ENCODE data around the gene SRSF10. TPM values are rescaled to one million over a fixed set of nuclear protein-coding genes. Genes with fewer than 3 reads are reported as not detected.
A peak's percentile ranks its signal among the peaks of the same experiment; 100 is the strongest.
"Not testable (repeated sequence)": the region's sequence is repeated elsewhere in the genome, so short reads cannot be mapped to it uniquely, and the experiment has no call there.

The SRSF10 gene
- total and polyA plus RNA-seq, 2 donors = 106 to 145 TPM

GRCh38 chr1:24018611-24019580 is 38.8 kb upstream of the SRSF10 start:
- peak overlapping the region; percentile 26 for H3K27ac ChIP-seq (ENCODE audit: low read depth in 1 of 2, low read length in 1 of 2)
- 92% methylated on average over 20 of the region's 20 CpGs for WGBS
- no peaks in the 10 kb centered on the region for H3K4me1 ChIP-seq (ENCODE audit: control insufficient read depth in 2 of 2, insufficient read depth in 2 of 2, low read length in 2 of 2)
- H3K27me3 ChIP-seq (ENCODE audit: control insufficient read depth in 2 of 2, insufficient read depth in 1 of 2, low read length in 1 of 2) = no peaks in the 10 kb centered on the region
- DNase-seq (ENCODE audit: low read depth in 6 of 9, low spot score in 9 of 9) = peak in 2 of 9 donors; percentile 5 to 11
- H3K4me3 ChIP-seq (ENCODE audit: low read length in 2 of 2) = no peak overlapping the region
- no peaks in the 10 kb centered on the region for H3K9me3 ChIP-seq (ENCODE audit: control insufficient read depth in 2 of 2, insufficient read depth in 1 of 2, low read length in 1 of 2)
- H3K36me3 ChIP-seq (ENCODE audit: control insufficient read depth in 2 of 2, insufficient read depth in 2 of 2, low read length in 1 of 2) = no peaks in the 10 kb centered on the region

GRCh38 chr1:24015221-24016210 is 35.4 kb upstream of the SRSF10 start:
- H3K4me3 ChIP-seq (ENCODE audit: low read length in 2 of 2) = no peak overlapping the region
- no peaks in the 10 kb centered on the region for H3K4me1 ChIP-seq (ENCODE audit: control insufficient read depth in 2 of 2, insufficient read depth in 2 of 2, low read length in 2 of 2)
- no peaks in the 10 kb centered on the region for H3K36me3 ChIP-seq (ENCODE audit: control insufficient read depth in 2 of 2, insufficient read depth in 2 of 2, low read length in 1 of 2)
- WGBS = 87% methylated on average over 6 of the region's 6 CpGs
- no peak for DNase-seq (ENCODE audit: low read depth in 6 of 9, low spot score in 9 of 9)
- H3K27ac ChIP-seq (ENCODE audit: low read depth in 1 of 2, low read length in 1 of 2) = no peak overlapping the region
- H3K9me3 ChIP-seq (ENCODE audit: control insufficient read depth in 2 of 2, insufficient read depth in 1 of 2, low read length in 1 of 2) = no peaks in the 10 kb centered on the region
- H3K27me3 ChIP-seq (ENCODE audit: control insufficient read depth in 2 of 2, insufficient read depth in 1 of 2, low read length in 1 of 2) = no peaks in the 10 kb centered on the region

DNA sequence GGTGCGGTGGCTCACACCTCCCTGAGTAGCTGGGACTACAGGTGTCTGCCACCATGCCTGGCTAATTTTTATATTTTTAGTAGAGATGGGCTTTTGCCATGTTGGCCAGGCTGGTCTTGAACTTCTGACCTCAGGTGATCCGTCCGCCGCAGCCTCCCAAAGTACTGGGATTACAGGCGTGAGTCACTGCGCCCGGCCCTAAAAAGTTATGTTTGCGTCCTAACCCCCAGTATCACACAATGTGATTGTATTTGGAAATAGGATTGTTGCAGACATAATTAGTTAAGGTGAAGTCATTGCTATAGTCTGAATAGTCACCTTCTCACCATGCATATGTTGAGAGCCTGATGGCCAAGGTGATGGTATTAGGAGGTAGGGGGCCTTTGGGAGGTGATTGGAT is 32.8 kb upstream of the SRSF10 start:
- H3K27ac ChIP-seq (ENCODE audit: low read depth in 1 of 2, low read length in 1 of 2); H3K36me3 ChIP-seq (ENCODE audit: control insufficient read depth in 2 of 2, insufficient read depth in 2 of 2, low read length in 1 of 2); H3K4me1 ChIP-seq (ENCODE audit: control insufficient read depth in 2 of 2, insufficient read depth in 2 of 2, low read length in 2 of 2); H3K27me3 ChIP-seq (ENCODE audit: control insufficient read depth in 2 of 2, insufficient read depth in 1 of 2, low read length in 1 of 2); H3K4me3 ChIP-seq (ENCODE audit: low read length in 2 of 2); DNase-seq (ENCODE audit: low read depth in 6 of 9, low spot score in 9 of 9); H3K9me3 ChIP-seq (ENCODE audit: control insufficient read depth in 2 of 2, insufficient read depth in 1 of 2, low read length in 1 of 2): not testable (repeated sequence)
- 98% methylated on average over 8 of the region's 8 CpGs for WGBS

DNA sequence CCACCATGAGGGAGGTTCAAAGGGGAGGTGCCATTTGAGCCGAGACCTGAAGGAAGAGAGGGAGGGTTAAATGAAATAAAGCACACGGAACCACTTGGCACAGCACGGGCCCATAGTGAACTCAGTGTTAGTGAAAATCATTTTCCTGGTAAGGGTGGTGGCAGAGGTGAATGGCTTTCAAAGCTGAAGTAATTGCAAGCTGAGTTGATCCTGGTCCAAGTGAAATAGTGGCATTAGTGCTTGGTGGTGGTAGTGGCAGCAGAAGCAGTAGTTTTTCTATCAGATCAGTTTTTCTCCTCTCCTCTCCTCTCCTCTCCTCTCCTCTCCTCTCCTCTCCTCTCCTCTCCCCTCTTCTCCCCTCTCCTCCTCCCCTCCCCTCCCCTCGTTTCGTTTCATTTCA is 30.5 kb upstream of the SRSF10 start:
- Histone ChIP-seq H3K9me3 (ENCODE audit: control insufficient read depth in 2 of 2, insufficient read depth in 1 of 2, low read length in 1 of 2) (no peaks in the 10 kb centered on the region), H3K4me3 (ENCODE audit: low read length in 2 of 2) (no peak overlapping the region), H3K27ac (ENCODE audit: low read depth in 1 of 2, low read length in 1 of 2) (no peak overlapping the region), H3K27me3 (ENCODE audit: control insufficient read depth in 2 of 2, insufficient read depth in 1 of 2, low read length in 1 of 2) (peaks cover 0 to 3% of the 10 kb centered on the region in 2 donors), H3K36me3 (ENCODE audit: control insufficient read depth in 2 of 2, insufficient read depth in 2 of 2, low read length in 1 of 2) (no peaks in the 10 kb centered on the region), H3K4me1 (ENCODE audit: control insufficient read depth in 2 of 2, insufficient read depth in 2 of 2, low read length in 2 of 2) (no peaks in the 10 kb centered on the region)
- no peak for DNase-seq (ENCODE audit: low read depth in 6 of 9, low spot score in 9 of 9)
- WGBS = 59% methylated on average over 5 of the region's 5 CpGs

GRCh38 chr1:24009406-24009805 is 29.3 kb upstream of the SRSF10 start:
- Histone ChIP-seq H3K4me1 (ENCODE audit: control insufficient read depth in 2 of 2, insufficient read depth in 2 of 2, low read length in 2 of 2) (no peaks in the 10 kb centered on the region), H3K27me3 (ENCODE audit: control insufficient read depth in 2 of 2, insufficient read depth in 1 of 2, low read length in 1 of 2) (peaks cover 0 to 3% of the 10 kb centered on the region in 2 donors), H3K4me3 (ENCODE audit: low read length in 2 of 2) (no peak overlapping the region), H3K27ac (ENCODE audit: low read depth in 1 of 2, low read length in 1 of 2) (no peak overlapping the region), H3K9me3 (ENCODE audit: control insufficient read depth in 2 of 2, insufficient read depth in 1 of 2, low read length in 1 of 2) (no peaks in the 10 kb centered on the region), H3K36me3 (ENCODE audit: control insufficient read depth in 2 of 2, insufficient read depth in 2 of 2, low read length in 1 of 2) (no peaks in the 10 kb centered on the region)
- DNase-seq (ENCODE audit: low read depth in 6 of 9, low spot score in 9 of 9) = no peak
- 93% methylated on average over 1 of the region's 1 CpG for WGBS

- not testable (repeated sequence) for H3K9me3 ChIP-seq (ENCODE audit: control insufficient read depth in 2 of 2, insufficient read depth in 1 of 2, low read length in 1 of 2); H3K4me1 ChIP-seq (ENCODE audit: control insufficient read depth in 2 of 2, insufficient read depth in 2 of 2, low read length in 2 of 2); H3K36me3 ChIP-seq (ENCODE audit: control insufficient read depth in 2 of 2, insufficient read depth in 2 of 2, low read length in 1 of 2); DNase-seq (ENCODE audit: low read depth in 6 of 9, low spot score in 9 of 9); H3K27me3 ChIP-seq (ENCODE audit: control insufficient read depth in 2 of 2, insufficient read depth in 1 of 2, low read length in 1 of 2); H3K27ac ChIP-seq (ENCODE audit: low read depth in 1 of 2, low read length in 1 of 2); H3K4me3 ChIP-seq (ENCODE audit: low read length in 2 of 2)
- WGBS = 34% methylated on average over 3 of the region's 3 CpGs
Measured at GRCh38 chr1:24008574-24009184, 28.6 kb upstream of the SRSF10 start.

DNA sequence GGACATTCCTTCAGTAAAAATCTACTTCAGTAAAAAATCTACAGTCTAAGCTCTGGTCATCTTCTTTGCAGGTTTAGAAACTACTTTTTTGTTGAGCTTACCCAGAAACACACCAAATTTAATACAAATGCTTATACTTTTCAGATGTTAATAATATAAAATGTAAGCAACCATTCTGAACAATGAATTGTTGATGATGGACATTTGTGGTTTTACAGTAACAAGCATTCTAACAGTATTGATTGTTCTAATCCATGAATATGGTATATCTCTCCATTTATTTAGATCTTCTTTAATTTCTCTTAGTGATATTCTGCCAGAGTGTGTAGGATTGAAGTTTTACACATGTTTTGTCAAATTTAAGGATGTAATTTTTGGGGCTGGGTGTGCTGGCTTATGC is 27.0 kb upstream of the SRSF10 start:
- no peaks in the 10 kb centered on the region for H3K4me1 ChIP-seq (ENCODE audit: control insufficient read depth in 2 of 2, insufficient read depth in 2 of 2, low read length in 2 of 2)
- no peaks in the 10 kb centered on the region for H3K9me3 ChIP-seq (ENCODE audit: control insufficient read depth in 2 of 2, insufficient read depth in 1 of 2, low read length in 1 of 2)

DNA sequence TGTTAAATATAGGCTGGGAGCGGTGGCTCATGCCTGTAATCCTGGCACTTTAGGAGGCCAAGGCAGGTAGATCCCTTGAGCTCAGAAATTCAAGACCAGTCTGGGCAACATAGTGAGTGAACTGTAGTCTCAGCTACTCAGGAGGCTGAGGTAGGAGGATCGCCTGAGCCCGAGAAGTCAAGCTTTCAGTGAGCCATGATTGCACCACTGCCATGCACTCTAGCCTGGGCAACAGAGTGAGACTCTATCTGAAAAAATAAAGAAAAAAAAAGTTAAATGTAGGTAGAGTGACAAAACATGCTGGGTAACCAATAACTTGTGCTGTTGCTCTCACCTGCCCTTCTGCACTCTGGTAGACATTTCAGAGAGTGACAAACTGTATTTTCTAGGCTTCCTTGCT is 25.0 kb upstream of the SRSF10 start:
- no peaks in the 10 kb centered on the region for H3K4me1 ChIP-seq (ENCODE audit: control insufficient read depth in 2 of 2, insufficient read depth in 2 of 2, low read length in 2 of 2)
- H3K27me3 ChIP-seq (ENCODE audit: control insufficient read depth in 2 of 2, insufficient read depth in 1 of 2, low read length in 1 of 2) = peaks cover 0 to 3% of the 10 kb centered on the region in 2 donors
- H3K4me3 ChIP-seq (ENCODE audit: low read length in 2 of 2) = no peak overlapping the region
- no peaks in the 10 kb centered on the region for H3K36me3 ChIP-seq (ENCODE audit: control insufficient read depth in 2 of 2, insufficient read depth in 2 of 2, low read length in 1 of 2)
- no peak for DNase-seq (ENCODE audit: low read depth in 6 of 9, low spot score in 9 of 9)
- no peaks in the 10 kb centered on the region for H3K9me3 ChIP-seq (ENCODE audit: control insufficient read depth in 2 of 2, insufficient read depth in 1 of 2, low read length in 1 of 2)
- no peak overlapping the region for H3K27ac ChIP-seq (ENCODE audit: low read depth in 1 of 2, low read length in 1 of 2)
- WGBS = 97% methylated on average over 3 of the region's 3 CpGs

More for the DNA sequence above, 27.0 kb upstream of the SRSF10 start:
- DNase-seq (ENCODE audit: low read depth in 6 of 9, low spot score in 9 of 9) = no peak
- no peak overlapping the region for H3K27ac ChIP-seq (ENCODE audit: low read depth in 1 of 2, low read length in 1 of 2)
- no peaks in the 10 kb centered on the region for H3K36me3 ChIP-seq (ENCODE audit: control insufficient read depth in 2 of 2, insufficient read depth in 2 of 2, low read length in 1 of 2)
- H3K4me3 ChIP-seq (ENCODE audit: low read length in 2 of 2) = no peak overlapping the region
- H3K27me3 ChIP-seq (ENCODE audit: control insufficient read depth in 2 of 2, insufficient read depth in 1 of 2, low read length in 1 of 2) = peaks cover 0 to 3% of the 10 kb centered on the region in 2 donors
